ENCODE results near the gene ASIC2. TPM values are rescaled to one million over a fixed set of nuclear protein-coding genes. Genes with fewer than 3 reads are reported as not detected.

Gene ASIC2
- total and polyA plus RNA-seq, 2 donors (not counting 3 experiments of a cell fraction or from before 2014, with no cell fraction given) = not detected

- TF ChIP-seq EZH2 (IDR thresholded peaks at IDR 0.05; ENCODE audit: borderline replicate concordance, low read depth, low read length, severe bottlenecking) = no peak
- TF ChIP-seq JUN (IDR thresholded peaks at IDR 0.05; ENCODE audit: borderline replicate concordance, insufficient read depth, insufficient read length, low read depth) = no peak
- TF ChIP-seq, protein P1, sequence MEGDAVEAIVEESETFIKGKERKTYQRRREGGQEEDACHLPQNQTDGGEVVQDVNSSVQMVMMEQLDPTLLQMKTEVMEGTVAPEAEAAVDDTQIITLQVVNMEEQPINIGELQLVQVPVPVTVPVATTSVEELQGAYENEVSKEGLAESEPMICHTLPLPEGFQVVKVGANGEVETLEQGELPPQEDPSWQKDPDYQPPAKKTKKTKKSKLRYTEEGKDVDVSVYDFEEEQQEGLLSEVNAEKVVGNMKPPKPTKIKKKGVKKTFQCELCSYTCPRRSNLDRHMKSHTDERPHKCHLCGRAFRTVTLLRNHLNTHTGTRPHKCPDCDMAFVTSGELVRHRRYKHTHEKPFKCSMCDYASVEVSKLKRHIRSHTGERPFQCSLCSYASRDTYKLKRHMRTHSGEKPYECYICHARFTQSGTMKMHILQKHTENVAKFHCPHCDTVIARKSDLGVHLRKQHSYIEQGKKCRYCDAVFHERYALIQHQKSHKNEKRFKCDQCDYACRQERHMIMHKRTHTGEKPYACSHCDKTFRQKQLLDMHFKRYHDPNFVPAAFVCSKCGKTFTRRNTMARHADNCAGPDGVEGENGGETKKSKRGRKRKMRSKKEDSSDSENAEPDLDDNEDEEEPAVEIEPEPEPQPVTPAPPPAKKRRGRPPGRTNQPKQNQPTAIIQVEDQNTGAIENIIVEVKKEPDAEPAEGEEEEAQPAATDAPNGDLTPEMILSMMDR (IDR thresholded peaks at IDR 0.05; ENCODE audit: extremely low read depth in 1 of 2, insufficient read depth in 1 of 2, low read depth in 1 of 2, low read length in 2 of 2) = no peak
- TF ChIP-seq POLR2AphosphoS5 (IDR thresholded peaks at IDR 0.05; ENCODE audit: insufficient read depth, low read depth, low read length) = no peak
- TF ChIP-seq MAX (IDR thresholded peaks at IDR 0.05; ENCODE audit: insufficient read depth, insufficient read length) = no peak
- TF ChIP-seq GATA2 (IDR thresholded peaks at IDR 0.05; ENCODE audit: insufficient read depth, insufficient read length, low read depth, low read length) = no peak
- TF ChIP-seq FOS (IDR thresholded peaks at IDR 0.05; ENCODE audit: borderline replicate concordance, insufficient read depth, low read length) = no peak
- no peak for TF ChIP-seq POLR2A (IDR thresholded peaks at IDR 0.05; ENCODE audit: low read depth, low read length)
- no peak for TF ChIP-seq MYC (IDR thresholded peaks at IDR 0.05; ENCODE audit: low read depth, low read length)
Observed at GRCh38 chr17:33014751-33015150, 278.3 kb downstream of the ASIC2 start.

More at GRCh38 chr17:33014751-33015150, 278.3 kb downstream of the ASIC2 start:
- ChIA-PET POLR2A (no interaction called here), CTCF (no interaction called here)
- Histone ChIP-seq H3K27ac (ENCODE audit: insufficient read depth, low read depth, low read length) (no peak overlapping the region), H3K9me1 (replicated peaks; ENCODE audit: control insufficient read depth, extremely low read depth, insufficient read depth, low read length) (no peaks in the 10 kb centered on the region), H3K9me3 (replicated peaks; ENCODE audit: control insufficient read depth, insufficient read depth, low read length) (no peaks in the 10 kb centered on the region), H3K9ac (replicated peaks; ENCODE audit: extremely low read depth, insufficient read depth, low read length) (no peak overlapping the region), H3K4me2 (ENCODE audit: insufficient read depth, low read length) (no peak overlapping the region), H3K4me1 (ENCODE audit: control insufficient read depth, extremely low read depth, insufficient read depth, low read length) (no peaks in the 10 kb centered on the region), H3K79me2 (ENCODE audit: control insufficient read depth, insufficient read depth, low read length) (no peaks in the 10 kb centered on the region), H3K27me3 (ENCODE audit: control insufficient read depth in 2 of 2, insufficient read depth in 2 of 2, low read length in 2 of 2) (no peaks in the 10 kb centered on the region), H3K4me3 (replicated peaks in 1 of 3; ENCODE audit: insufficient read depth in 1 of 3, low read depth in 1 of 3, low read length in 3 of 3) (no peak overlapping the region), H3K36me3 (ENCODE audit: control insufficient read depth in 2 of 2, extremely low read depth in 1 of 2, insufficient read depth in 2 of 2, low read length in 2 of 2) (no peaks in the 10 kb centered on the region), H4K20me1 (replicated peaks; ENCODE audit: control insufficient read depth, extremely low read depth, insufficient read depth, low read length) (no peaks in the 10 kb centered on the region), H2AFZ (ENCODE audit: low read depth, low read length) (no peak overlapping the region)
- DNase-seq (ENCODE audit: low read depth, low spot score) = no peak
- no TSS peak for BruUV-seq (replicated peaks)
- intact Hi-C loops (cut with micrococcal nuclease) = no loop called here
- dilution Hi-C loops (cut with MboI; ENCODE audit: extremely low pct_ligation_motif_present, low sequenced_read_pairs) = no loop called here
- FAIRE-seq = no peak

All from endothelial cell of umbilical vein (primary cell).